Naive thymus-derived CD8-positive, alpha-beta T cell (primary cell): Measurements from ENCODE around the gene WDFY3. TPM values are rescaled to one million over a fixed set of nuclear protein-coding genes. Genes with fewer than 3 reads are reported as not detected.

Source experiments
- ATAC-seq, 2 donors: fragments of 150-1000 bp; cut with Tn5 transposase in 1 of 2; sonication (Bioruptor Pico), chemical (Tn5 transposase) in 1 of 2; 1 replicate in 1 of 2; 2 replicates in 1 of 2; pipeline ENCODE4 v1.10.0; 2021; ENCODE audit warnings: mild to moderate bottlenecking in 2 of 2, moderate library complexity in 2 of 2
- POLR2A ChIA-PET: fragments of 350-600 bp; sonication (Branson Sonifier 250); formaldehyde crosslinking; loops from one replicate; lab custom pipeline; 2021; ENCODE audit warnings: antibody characterized with exemption; lab: Charles Lee
- DNase-seq, 10 donors: peaks; one replicate each; pipeline versions ENCODE4 v3.0.0 to v3.0.0-alpha.2; 2020 to 2022
- H3K27ac Mint-ChIP-seq, 10 donors: one replicate each; pipeline ENCODE4 v1.8.0; 2020 to 2022; ENCODE audit warnings: mild to moderate bottlenecking in 10 of 10, mixed read lengths in 10 of 10, moderate library complexity in 4 of 10, inconsistent platforms in 1 of 10
- H3K27me3 Mint-ChIP-seq, 5 donors: one replicate each; pipeline ENCODE4 v1.8.0; 2021 to 2022; ENCODE audit warnings: mixed read lengths in 5 of 5
- H3K36me3 Mint-ChIP-seq, 3 donors: one replicate each; pipeline ENCODE4 v1.8.0; 2020 to 2022; ENCODE audit warnings: mixed read lengths in 3 of 3, mild to moderate bottlenecking in 2 of 3, inconsistent platforms in 1 of 3
- H3K4me1 Mint-ChIP-seq, 4 donors: one replicate each; pipeline ENCODE4 v1.8.0; 2021 to 2022; ENCODE audit warnings: mixed read lengths in 4 of 4
- H3K4me3 Mint-ChIP-seq, 10 donors: one replicate each; pipeline ENCODE4 v1.8.0; 2020 to 2022; ENCODE audit warnings: mild to moderate bottlenecking in 10 of 10, mixed read lengths in 10 of 10, moderate library complexity in 6 of 10, inconsistent platforms in 1 of 10
- H3K9me3 Mint-ChIP-seq, 9 donors: one replicate each; pipeline ENCODE4 v1.8.0; 2020 to 2022; ENCODE audit warnings: mixed read lengths in 9 of 9, mild to moderate bottlenecking in 3 of 9, inconsistent platforms in 1 of 9, moderate library complexity in 1 of 9
- polyA plus RNA-seq, 3 donors: library from polyadenylated mRNA; unstranded; fragments of 300-500 nt; fragmentation: Illumina TruSeq; gene quantifications; one replicate each; pipeline ENCODE4 v1.2.3, GENCODE V29; 2021
- total RNA-seq, 8 experiments: library from RNA in 2 of 8; stranded (reverse) in 2 of 8; gene quantifications; one replicate each; pipeline ENCODE4 v1.2.3 and lab custom pipeline; 2021 to 2026

WDFY3 gene
- total and polyA plus RNA-seq, 5 experiments from 2014 or later: 0.02 to 1.0 (median 0.70) TPM; not detected in 2

- Mint-ChIP-seq H3K4me1 (no peaks in the 10 kb centered on the region), H3K4me3 (no peak overlapping the region), H3K9me3 (peaks cover 0 to 4% (median 0%) of the 10 kb centered on the region in 9 donors), H3K36me3 (no peaks in the 10 kb centered on the region), H3K27ac (no peak overlapping the region), H3K27me3 (peaks cover 0 to 5% (median 0%) of the 10 kb centered on the region in 5 donors)
- DNase-seq (no peak), ATAC-seq (no peak)
- POLR2A ChIA-PET: no interaction called here
Observed at GRCh38 chr4:84915396-84915780, 51.1 kb downstream of the WDFY3 start.

- DNase-seq (no peak), ATAC-seq (no peak)
- POLR2A ChIA-PET: no interaction called here
- no peaks in the 10 kb centered on the region for H3K36me3 Mint-ChIP-seq
- no peaks in the 10 kb centered on the region for H3K4me1 Mint-ChIP-seq
- H3K27ac Mint-ChIP-seq: no peak overlapping the region
- H3K9me3 Mint-ChIP-seq: peaks cover 0 to 4% (median 0%) of the 10 kb centered on the region in 9 donors
- no peak overlapping the region for H3K4me3 Mint-ChIP-seq
- H3K27me3 Mint-ChIP-seq: peaks cover 0 to 5% (median 0%) of the 10 kb centered on the region in 5 donors
Observed at GRCh38 chr4:84914686-84915395, 51.6 kb downstream of the WDFY3 start.

- ATAC-seq (no peak), DNase-seq (no peak)
- Mint-ChIP-seq H3K4me1 (no peaks in the 10 kb centered on the region), H3K27ac (no peak overlapping the region), H3K27me3 (peaks cover 0 to 5% (median 0%) of the 10 kb centered on the region in 5 donors), H3K4me3 (no peak overlapping the region), H3K36me3 (no peaks in the 10 kb centered on the region), H3K9me3 (peaks cover 0 to 4% (median 0%) of the 10 kb centered on the region in 9 donors)
- POLR2A ChIA-PET: no interaction called here
Observed at GRCh38 chr4:84913176-84913575, 53.3 kb downstream of the WDFY3 start.

GRCh38 chr4:84912741-84913140 is 53.7 kb downstream of the WDFY3 start:
- peaks cover 0 to 5% (median 0%) of the 10 kb centered on the region in 5 donors for H3K27me3 Mint-ChIP-seq
- ATAC-seq: no peak
- no peak for DNase-seq
- no peak overlapping the region for H3K4me3 Mint-ChIP-seq
- no peak overlapping the region for H3K27ac Mint-ChIP-seq
- POLR2A ChIA-PET: no interaction called here
- H3K9me3 Mint-ChIP-seq: peaks cover 0 to 4% (median 0%) of the 10 kb centered on the region in 9 donors
- no peaks in the 10 kb centered on the region for H3K4me1 Mint-ChIP-seq
- no peaks in the 10 kb centered on the region for H3K36me3 Mint-ChIP-seq

GRCh38 chr4:84908876-84909275 is 57.6 kb downstream of the WDFY3 start:
- H3K27me3 Mint-ChIP-seq: peaks cover 0 to 12% (median 0%) of the 10 kb centered on the region in 5 donors
- no peak overlapping the region for H3K27ac Mint-ChIP-seq
- ATAC-seq (no peak), DNase-seq (no peak)
- POLR2A ChIA-PET: no interaction called here
- peaks cover 0 to 15% (median 0%) of the 10 kb centered on the region in 9 donors for H3K9me3 Mint-ChIP-seq
- H3K36me3 Mint-ChIP-seq: no peaks in the 10 kb centered on the region
- no peaks in the 10 kb centered on the region for H3K4me1 Mint-ChIP-seq
- no peak overlapping the region for H3K4me3 Mint-ChIP-seq

GRCh38 chr4:84907145-84907544 is 59.3 kb downstream of the WDFY3 start:
- POLR2A ChIA-PET: no interaction called here
- Mint-ChIP-seq H3K4me3 (no peak overlapping the region), H3K27ac (no peak overlapping the region), H3K9me3 (peaks cover 0 to 15% (median 0%) of the 10 kb centered on the region in 9 donors), H3K27me3 (peaks cover 0 to 9% (median 0%) of the 10 kb centered on the region in 5 donors), H3K36me3 (no peaks in the 10 kb centered on the region), H3K4me1 (no peaks in the 10 kb centered on the region)
- DNase-seq: no peak
- no peak for ATAC-seq

- no peak overlapping the region for H3K4me3 Mint-ChIP-seq
- H3K4me1 Mint-ChIP-seq: no peaks in the 10 kb centered on the region
- H3K9me3 Mint-ChIP-seq: peaks cover 0 to 15% (median 0%) of the 10 kb centered on the region in 9 donors
- no peaks in the 10 kb centered on the region for H3K36me3 Mint-ChIP-seq
- POLR2A ChIA-PET: no interaction called here
- no peak overlapping the region for H3K27ac Mint-ChIP-seq
- ATAC-seq (no peak), DNase-seq (no peak)
- H3K27me3 Mint-ChIP-seq: peaks cover 0 to 7% (median 0%) of the 10 kb centered on the region in 5 donors
Observed at GRCh38 chr4:84905646-84906045, 60.8 kb downstream of the WDFY3 start.

GRCh38 chr4:84901740-84902281 is 64.7 kb downstream of the WDFY3 start:
- no peak overlapping the region for H3K4me3 Mint-ChIP-seq
- POLR2A ChIA-PET: no interaction called here
- H3K36me3 Mint-ChIP-seq: no peaks in the 10 kb centered on the region
- no peak overlapping the region for H3K27ac Mint-ChIP-seq
- ATAC-seq (no peak), DNase-seq (no peak)
- H3K27me3 Mint-ChIP-seq: peaks cover 0 to 7% (median 0%) of the 10 kb centered on the region in 5 donors
- peaks cover 0 to 8% (median 0%) of the 10 kb centered on the region in 9 donors for H3K9me3 Mint-ChIP-seq
- H3K4me1 Mint-ChIP-seq: no peaks in the 10 kb centered on the region

GRCh38 chr4:84901173-84901572 is 65.3 kb downstream of the WDFY3 start:
- no peaks in the 10 kb centered on the region for H3K4me1 Mint-ChIP-seq
- POLR2A ChIA-PET: no interaction called here

GRCh38 chr4:84899616-84900015 is 66.9 kb downstream of the WDFY3 start:
- Mint-ChIP-seq H3K4me1 (no peaks in the 10 kb centered on the region), H3K27me3 (peaks cover 0 to 6% (median 0%) of the 10 kb centered on the region in 5 donors), H3K4me3 (no peak overlapping the region), H3K36me3 (no peaks in the 10 kb centered on the region), H3K9me3 (peaks cover 0 to 2% (median 0%) of the 10 kb centered on the region in 9 donors), H3K27ac (no peak overlapping the region)
- DNase-seq (no peak), ATAC-seq (no peak)
- POLR2A ChIA-PET: no interaction called here

More at GRCh38 chr4:84901173-84901572, 65.3 kb downstream of the WDFY3 start:
- DNase-seq: no peak
- ATAC-seq: no peak
- Mint-ChIP-seq H3K27me3 (peaks cover 0 to 7% (median 0%) of the 10 kb centered on the region in 5 donors), H3K36me3 (no peaks in the 10 kb centered on the region), H3K4me3 (no peak overlapping the region), H3K27ac (no peak overlapping the region), H3K9me3 (peaks cover 0 to 8% (median 0%) of the 10 kb centered on the region in 9 donors)

GRCh38 chr4:84897516-84897915 is 69.0 kb downstream of the WDFY3 start:
- Mint-ChIP-seq H3K27me3 (peaks cover 0 to 6% (median 0%) of the 10 kb centered on the region in 5 donors), H3K4me3 (no peak overlapping the region), H3K36me3 (no peaks in the 10 kb centered on the region), H3K9me3 (peaks cover 0 to 1% (median 0%) of the 10 kb centered on the region in 9 donors), H3K4me1 (no peaks in the 10 kb centered on the region), H3K27ac (no peak overlapping the region)
- POLR2A ChIA-PET: no interaction called here
- ATAC-seq (no peak), DNase-seq (no peak)

GRCh38 chr4:84895283-84895682 is 71.2 kb downstream of the WDFY3 start:
- Mint-ChIP-seq H3K27me3 (peaks cover 0 to 6% (median 0%) of the 10 kb centered on the region in 5 donors), H3K9me3 (peaks cover 0 to 1% (median 0%) of the 10 kb centered on the region in 9 donors), H3K4me3 (no peak overlapping the region), H3K4me1 (no peaks in the 10 kb centered on the region), H3K27ac (no peak overlapping the region), H3K36me3 (no peaks in the 10 kb centered on the region)
- ATAC-seq (no peak), DNase-seq (no peak)
- POLR2A ChIA-PET: no interaction called here

- H3K27me3 Mint-ChIP-seq: peaks cover 0 to 6% (median 0%) of the 10 kb centered on the region in 5 donors
- no peak for ATAC-seq
- H3K36me3 Mint-ChIP-seq: no peaks in the 10 kb centered on the region
- H3K4me1 Mint-ChIP-seq: no peaks in the 10 kb centered on the region
- H3K27ac Mint-ChIP-seq: no peak overlapping the region
- POLR2A ChIA-PET: no interaction called here
- no peak for DNase-seq
- no peak overlapping the region for H3K4me3 Mint-ChIP-seq
- H3K9me3 Mint-ChIP-seq: peaks cover 0 to under 1% (median 0%) of the 10 kb centered on the region in 9 donors
Observed at GRCh38 chr4:84894621-84895020, 71.9 kb downstream of the WDFY3 start.
